Parathyroid adenoma (tissue), 2 donors: ENCODE measurements around the gene SP100.
A peak's percentile ranks its signal among the peaks of the same experiment; 100 is the strongest.

Source experiments
- H2AFZ ChIP-seq: fragments of 300-600 bp; sonication (generic); one replicate; pipeline ENCODE4 v1.7.0; 2017; ENCODE audit warnings: antibody characterized with exemption, mild to moderate bottlenecking
- H3K27ac ChIP-seq: fragments of 300-600 bp; sonication (generic); one replicate; pipeline ENCODE4 v1.7.0; 2017
- H3K27me3 ChIP-seq: fragments of 300-600 bp; sonication (generic); one replicate; pipeline ENCODE4 v1.7.0; 2017; ENCODE audit warnings: low read length; ENCODE audit not compliant: control insufficient read depth, insufficient read depth
- H3K36me3 ChIP-seq: fragments of 300-600 bp; sonication (generic); one replicate; pipeline ENCODE4 v1.7.0; 2017; ENCODE audit warnings: low read length; ENCODE audit not compliant: control insufficient read depth, insufficient read depth
- H3K4me1 ChIP-seq: fragments of 300-600 bp; sonication (generic); one replicate; pipeline ENCODE4 v1.7.0; 2017; ENCODE audit warnings: control low read depth
- H3K4me2 ChIP-seq: fragments of 300-600 bp; sonication (generic); one replicate; pipeline ENCODE4 v1.7.0; 2017; ENCODE audit warnings: low read length
- H3K4me3 ChIP-seq: fragments of 300-600 bp; sonication (generic); one replicate; pipeline ENCODE4 v1.7.0; 2017; ENCODE audit warnings: low read depth, low read length
- H3K79me2 ChIP-seq: fragments of 300-600 bp; sonication (generic); one replicate; pipeline ENCODE4 v1.7.0; 2017; ENCODE audit warnings: control low read depth
- H3K9ac ChIP-seq: fragments of 300-600 bp; sonication (generic); one replicate; pipeline ENCODE4 v1.7.0; 2017; ENCODE audit warnings: mild to moderate bottlenecking
- H3K9me3 ChIP-seq: fragments of 300-600 bp; sonication (generic); one replicate; pipeline ENCODE4 v1.7.0; 2017; ENCODE audit warnings: low read length; ENCODE audit not compliant: control insufficient read depth
- TF ChIP-seq, protein P1 (sequence below): fragments of 300-600 bp; sonication (generic); IDR thresholded peaks from one replicate; pipeline ENCODE4 v1.7.0; 2017; ENCODE audit warnings: antibody characterized with exemption, mild to moderate bottlenecking
- donor health status: primary hyperparathyroidism.

The SP100 gene

DNA sequence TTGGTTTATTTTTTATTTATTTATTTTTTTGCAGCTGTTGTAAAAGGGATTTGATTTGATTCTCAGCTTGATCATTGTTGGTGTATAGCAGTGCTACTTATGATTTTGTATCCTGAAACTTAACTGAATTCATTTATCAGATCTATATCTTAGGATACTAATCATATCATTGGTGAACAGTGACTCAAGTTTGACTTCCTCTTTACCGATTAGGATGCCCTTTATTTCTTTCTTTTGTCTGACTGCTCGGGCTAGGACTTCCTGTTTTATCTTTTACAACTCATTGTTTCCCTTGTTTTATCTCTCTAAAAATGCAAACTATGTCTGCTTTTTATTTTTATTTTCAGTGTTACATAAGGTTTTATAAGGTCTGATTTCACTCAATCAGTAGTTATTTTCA, 23.6 kb downstream of the SP100 start:
- H3K9ac ChIP-seq = no peak overlapping the region
- H3K36me3 ChIP-seq = no peaks in the 10 kb centered on the region
- H3K9me3 ChIP-seq = no peaks in the 10 kb centered on the region
- H3K79me2 ChIP-seq = peaks cover 3% of the 10 kb centered on the region
- H3K27ac ChIP-seq = no peak overlapping the region
- no peak overlapping the region for H3K4me3 ChIP-seq
- no peak overlapping the region for H2AFZ ChIP-seq
- H3K4me2 ChIP-seq = no peak overlapping the region
- TF ChIP-seq, protein P1, sequence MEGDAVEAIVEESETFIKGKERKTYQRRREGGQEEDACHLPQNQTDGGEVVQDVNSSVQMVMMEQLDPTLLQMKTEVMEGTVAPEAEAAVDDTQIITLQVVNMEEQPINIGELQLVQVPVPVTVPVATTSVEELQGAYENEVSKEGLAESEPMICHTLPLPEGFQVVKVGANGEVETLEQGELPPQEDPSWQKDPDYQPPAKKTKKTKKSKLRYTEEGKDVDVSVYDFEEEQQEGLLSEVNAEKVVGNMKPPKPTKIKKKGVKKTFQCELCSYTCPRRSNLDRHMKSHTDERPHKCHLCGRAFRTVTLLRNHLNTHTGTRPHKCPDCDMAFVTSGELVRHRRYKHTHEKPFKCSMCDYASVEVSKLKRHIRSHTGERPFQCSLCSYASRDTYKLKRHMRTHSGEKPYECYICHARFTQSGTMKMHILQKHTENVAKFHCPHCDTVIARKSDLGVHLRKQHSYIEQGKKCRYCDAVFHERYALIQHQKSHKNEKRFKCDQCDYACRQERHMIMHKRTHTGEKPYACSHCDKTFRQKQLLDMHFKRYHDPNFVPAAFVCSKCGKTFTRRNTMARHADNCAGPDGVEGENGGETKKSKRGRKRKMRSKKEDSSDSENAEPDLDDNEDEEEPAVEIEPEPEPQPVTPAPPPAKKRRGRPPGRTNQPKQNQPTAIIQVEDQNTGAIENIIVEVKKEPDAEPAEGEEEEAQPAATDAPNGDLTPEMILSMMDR = no peak
- peaks cover 4% of the 10 kb centered on the region for H3K4me1 ChIP-seq
- no peaks in the 10 kb centered on the region for H3K27me3 ChIP-seq

DNA sequence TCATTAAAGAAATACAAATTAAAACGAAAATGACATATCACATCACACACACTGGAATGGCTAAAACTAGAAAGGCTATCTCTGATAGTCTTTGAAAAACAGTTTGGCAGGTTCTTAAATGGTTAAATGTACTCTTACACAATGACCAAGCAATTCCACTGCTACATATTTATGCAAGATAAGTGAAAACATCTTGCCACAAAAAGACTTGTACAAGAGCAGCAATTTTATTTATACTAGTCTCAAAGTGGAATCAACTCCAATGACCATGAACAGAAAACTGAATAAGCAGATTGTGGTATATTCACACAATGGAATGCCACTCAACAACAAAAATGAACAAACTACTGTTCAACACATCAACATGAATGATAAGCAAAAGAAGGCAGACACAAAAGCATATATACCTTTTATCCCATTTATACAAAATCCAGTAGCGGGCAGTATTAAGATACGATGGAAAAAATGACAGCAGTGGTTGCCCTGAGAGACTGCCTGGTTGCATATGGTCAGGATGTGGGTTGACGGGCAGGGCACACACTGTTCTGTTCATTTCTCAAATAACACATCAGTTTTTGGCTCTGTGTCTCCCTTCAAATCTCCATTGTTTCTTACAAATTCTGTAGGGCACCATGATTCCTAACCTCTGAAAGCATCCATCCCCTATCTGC, 25.4 kb downstream of the SP100 start:
- Histone ChIP-seq H3K4me2 (no peak overlapping the region), H3K36me3 (no peaks in the 10 kb centered on the region), H3K4me1 (peaks cover 4% of the 10 kb centered on the region), H3K4me3 (no peak overlapping the region), H2AFZ (no peak overlapping the region), H3K79me2 (no peaks in the 10 kb centered on the region), H3K9ac (no peak overlapping the region), H3K27ac (peak overlapping the region; percentile 12), H3K9me3 (no peaks in the 10 kb centered on the region), H3K27me3 (no peaks in the 10 kb centered on the region)
- TF ChIP-seq, protein P1 = no peak

DNA sequence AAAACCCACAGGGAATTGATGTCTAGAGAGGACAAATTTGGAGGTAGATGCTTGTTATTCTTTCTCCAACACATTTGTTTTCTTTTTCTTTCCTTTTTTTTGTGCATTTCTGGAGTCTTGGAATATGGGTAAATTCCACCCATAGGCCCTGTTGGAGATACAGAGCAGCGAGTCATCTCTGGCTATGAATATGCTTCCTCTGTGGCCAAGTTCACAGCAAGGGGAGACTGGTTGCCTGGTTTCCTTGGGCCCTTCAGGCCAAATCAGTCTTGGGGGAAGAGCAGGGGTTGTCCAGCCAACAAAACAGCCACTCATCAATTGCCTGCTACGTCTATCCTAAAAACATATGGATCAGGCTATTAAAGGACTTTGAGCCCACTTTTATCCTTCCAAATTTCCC, 27.5 kb downstream of the SP100 start:
- no peaks in the 10 kb centered on the region for H3K27me3 ChIP-seq
- H2AFZ ChIP-seq = no peak overlapping the region
- no peaks in the 10 kb centered on the region for H3K36me3 ChIP-seq
- no peak overlapping the region for H3K9ac ChIP-seq
- no peaks in the 10 kb centered on the region for H3K79me2 ChIP-seq
- no peak overlapping the region for H3K27ac ChIP-seq
- TF ChIP-seq, protein P1 = no peak
- peaks cover 4% of the 10 kb centered on the region for H3K4me1 ChIP-seq
- no peak overlapping the region for H3K4me2 ChIP-seq
- H3K4me3 ChIP-seq = no peak overlapping the region
- H3K9me3 ChIP-seq = no peaks in the 10 kb centered on the region

DNA sequence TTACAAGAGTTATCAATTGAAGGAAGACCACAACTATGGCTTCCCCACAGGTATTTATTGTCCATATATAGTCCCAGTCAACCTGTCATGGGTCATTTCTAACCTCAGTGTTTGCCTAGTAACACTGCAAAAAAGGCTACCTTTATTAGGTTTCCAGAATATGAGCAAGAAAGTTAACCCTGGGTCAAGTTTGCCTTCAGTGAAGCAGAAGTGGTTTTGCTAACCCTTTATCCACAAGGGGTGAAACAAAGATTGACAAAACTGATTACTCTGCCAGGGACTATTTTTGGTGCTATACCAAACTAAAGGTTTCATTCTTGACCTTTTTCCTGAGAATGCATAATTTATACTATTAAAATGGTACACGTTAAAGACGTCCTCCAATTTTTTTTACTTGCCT, 28.8 kb downstream of the SP100 start:
- Histone ChIP-seq H3K4me3 (no peak overlapping the region), H3K4me1 (peaks cover 4% of the 10 kb centered on the region), H3K9ac (no peak overlapping the region), H3K27me3 (no peaks in the 10 kb centered on the region), H3K9me3 (no peaks in the 10 kb centered on the region), H3K79me2 (no peaks in the 10 kb centered on the region), H3K27ac (no peak overlapping the region), H3K4me2 (no peak overlapping the region), H3K36me3 (no peaks in the 10 kb centered on the region), H2AFZ (no peak overlapping the region)
- TF ChIP-seq, protein P1 = no peak

DNA sequence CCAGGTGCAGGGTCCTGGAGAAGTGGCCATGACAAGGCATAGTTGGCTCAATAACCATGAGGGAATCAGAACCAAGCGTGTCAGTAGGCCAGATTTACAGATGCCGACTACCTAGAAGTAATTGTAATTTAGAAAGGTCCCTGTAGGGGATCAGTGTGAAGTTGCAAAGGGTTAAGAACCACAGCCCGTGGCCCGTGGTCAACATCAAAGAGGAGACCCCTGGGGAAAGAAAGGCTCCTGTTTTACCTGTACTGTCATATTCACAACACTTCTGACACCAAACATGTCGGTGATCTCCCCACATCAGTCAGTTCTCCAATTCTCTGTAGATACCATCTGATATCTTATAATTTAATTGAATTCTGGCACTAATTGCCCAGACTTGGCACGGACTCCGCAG, 31.0 kb downstream of the SP100 start:
- Histone ChIP-seq H2AFZ (no peak overlapping the region), H3K27me3 (no peaks in the 10 kb centered on the region), H3K9me3 (no peaks in the 10 kb centered on the region), H3K27ac (no peak overlapping the region), H3K4me2 (no peak overlapping the region), H3K4me3 (no peak overlapping the region), H3K36me3 (no peaks in the 10 kb centered on the region), H3K79me2 (no peaks in the 10 kb centered on the region), H3K4me1 (no peaks in the 10 kb centered on the region), H3K9ac (no peak overlapping the region)
- TF ChIP-seq, protein P1 = no peak
